ENCODE results near the gene MYEOV. TPM values are rescaled to one million over a fixed set of nuclear protein-coding genes. Genes with fewer than 3 reads are reported as not detected.

Gene MYEOV
- total RNA-seq, 1 donor from 2014 or later, result 0.35 TPM

GRCh38 chr11:69300120-69301060, 6.4 kb downstream of the MYEOV start:
- TF ChIP-seq, protein P1, sequence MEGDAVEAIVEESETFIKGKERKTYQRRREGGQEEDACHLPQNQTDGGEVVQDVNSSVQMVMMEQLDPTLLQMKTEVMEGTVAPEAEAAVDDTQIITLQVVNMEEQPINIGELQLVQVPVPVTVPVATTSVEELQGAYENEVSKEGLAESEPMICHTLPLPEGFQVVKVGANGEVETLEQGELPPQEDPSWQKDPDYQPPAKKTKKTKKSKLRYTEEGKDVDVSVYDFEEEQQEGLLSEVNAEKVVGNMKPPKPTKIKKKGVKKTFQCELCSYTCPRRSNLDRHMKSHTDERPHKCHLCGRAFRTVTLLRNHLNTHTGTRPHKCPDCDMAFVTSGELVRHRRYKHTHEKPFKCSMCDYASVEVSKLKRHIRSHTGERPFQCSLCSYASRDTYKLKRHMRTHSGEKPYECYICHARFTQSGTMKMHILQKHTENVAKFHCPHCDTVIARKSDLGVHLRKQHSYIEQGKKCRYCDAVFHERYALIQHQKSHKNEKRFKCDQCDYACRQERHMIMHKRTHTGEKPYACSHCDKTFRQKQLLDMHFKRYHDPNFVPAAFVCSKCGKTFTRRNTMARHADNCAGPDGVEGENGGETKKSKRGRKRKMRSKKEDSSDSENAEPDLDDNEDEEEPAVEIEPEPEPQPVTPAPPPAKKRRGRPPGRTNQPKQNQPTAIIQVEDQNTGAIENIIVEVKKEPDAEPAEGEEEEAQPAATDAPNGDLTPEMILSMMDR (conservative IDR thresholded peaks at IDR 0.05), result no peak
- H3K4me3 Mint-ChIP-seq, result no peak overlapping the region
- H3K9me3 Mint-ChIP-seq, result peaks cover 5% of the 10 kb centered on the region
- no peak for DNase-seq (ENCODE audit: low read depth, low spot score)
- H3K27me3 Mint-ChIP-seq (ENCODE audit: low read depth), result no peaks in the 10 kb centered on the region
- no peaks in the 10 kb centered on the region for H3K36me3 Mint-ChIP-seq (ENCODE audit: low read depth)
- peaks cover 26% of the 10 kb centered on the region for H3K4me1 Mint-ChIP-seq
- H3K27ac Mint-ChIP-seq (ENCODE audit: unreplicated experiment), result no peak overlapping the region

GRCh38 chr11:69301081-69301454, 7.1 kb downstream of the MYEOV start:
- no peak overlapping the region for H3K27ac Mint-ChIP-seq (ENCODE audit: unreplicated experiment)
- no peak for DNase-seq (ENCODE audit: low read depth, low spot score)
- TF ChIP-seq, protein P1 (conservative IDR thresholded peaks at IDR 0.05), result no peak
- no peaks in the 10 kb centered on the region for H3K27me3 Mint-ChIP-seq (ENCODE audit: low read depth)
- no peaks in the 10 kb centered on the region for H3K36me3 Mint-ChIP-seq (ENCODE audit: low read depth)
- H3K9me3 Mint-ChIP-seq, result peaks cover 5% of the 10 kb centered on the region
- H3K4me3 Mint-ChIP-seq, result no peak overlapping the region
- H3K4me1 Mint-ChIP-seq, result peaks cover 28% of the 10 kb centered on the region

- no peak for DNase-seq (ENCODE audit: low read depth, low spot score)
- H3K4me3 Mint-ChIP-seq, result no peak overlapping the region
- H3K27me3 Mint-ChIP-seq (ENCODE audit: low read depth), result no peaks in the 10 kb centered on the region
- peaks cover 5% of the 10 kb centered on the region for H3K9me3 Mint-ChIP-seq
- no peak overlapping the region for H3K27ac Mint-ChIP-seq (ENCODE audit: unreplicated experiment)
- H3K36me3 Mint-ChIP-seq (ENCODE audit: low read depth), result no peaks in the 10 kb centered on the region
- H3K4me1 Mint-ChIP-seq, result peaks cover 24% of the 10 kb centered on the region
- TF ChIP-seq, protein P1 (conservative IDR thresholded peaks at IDR 0.05), result no peak
Observed at GRCh38 chr11:69301455-69302401, 7.8 kb downstream of the MYEOV start.

GRCh38 chr11:69302447-69303020, 8.6 kb downstream of the MYEOV start:
- Mint-ChIP-seq H3K27ac (ENCODE audit: unreplicated experiment) (no peak overlapping the region), H3K4me1 (peaks cover 16% of the 10 kb centered on the region), H3K27me3 (ENCODE audit: low read depth) (no peaks in the 10 kb centered on the region), H3K4me3 (no peak overlapping the region), H3K9me3 (peaks cover 5% of the 10 kb centered on the region), H3K36me3 (ENCODE audit: low read depth) (no peaks in the 10 kb centered on the region)
- DNase-seq (ENCODE audit: low read depth, low spot score), result no peak
- TF ChIP-seq, protein P1 (conservative IDR thresholded peaks at IDR 0.05), result no peak

DNA sequence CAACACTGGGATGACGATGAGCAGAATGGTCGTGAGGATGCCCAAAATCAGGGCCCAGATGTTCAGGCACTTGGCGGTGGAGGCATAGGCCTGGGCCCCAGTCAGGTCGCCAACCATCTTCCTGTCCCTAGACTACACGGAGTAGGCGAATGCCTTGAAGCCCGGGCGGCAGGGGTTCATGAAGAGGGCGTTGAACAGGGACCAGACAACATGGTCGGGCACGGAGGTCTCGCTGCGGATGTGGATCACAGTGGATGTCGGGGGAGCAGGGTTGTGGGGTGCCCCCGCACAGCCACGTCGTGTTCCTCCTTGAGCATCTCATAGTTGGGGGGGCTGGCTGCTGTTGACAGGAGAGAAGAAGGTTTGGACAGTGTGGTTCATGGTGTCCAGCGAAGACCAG, 9.5 kb downstream of the MYEOV start:
- Mint-ChIP-seq H3K36me3 (ENCODE audit: low read depth) (no peaks in the 10 kb centered on the region), H3K9me3 (peaks cover 5% of the 10 kb centered on the region), H3K27me3 (ENCODE audit: low read depth) (no peaks in the 10 kb centered on the region), H3K4me3 (no peak overlapping the region), H3K27ac (ENCODE audit: unreplicated experiment) (peak overlapping the region; percentile 64), H3K4me1 (peaks cover 7% of the 10 kb centered on the region)
- DNase-seq (ENCODE audit: low read depth, low spot score), result no peak
- TF ChIP-seq, protein P1 (conservative IDR thresholded peaks at IDR 0.05), result no peak

Data from neural crest cell (in vitro differentiated cells).